Peyer's patch (tissue), 4 donors: ENCODE measurements around the gene SNCB. TPM values are rescaled to one million over a fixed set of nuclear protein-coding genes. Genes with fewer than 3 reads are reported as not detected.

Experiments used
- DNase-seq, 3 donors: peaks; one replicate each; pipeline ENCODE4 v3.0.0-alpha.2; 2017 to 2019
- H3K27ac ChIP-seq, 4 donors: fragments of 200-600 bp; sonication (generic); one replicate each; pipeline ENCODE4 v1.5.1; 2016 to 2019
- H3K27me3 ChIP-seq, 2 donors: fragments of 200-600 bp; sonication (generic); one replicate each; pipeline ENCODE4 v1.5.1; 2019
- H3K36me3 ChIP-seq, 3 donors: fragments of 200-600 bp; sonication (generic); one replicate each; pipeline ENCODE4 v1.5.1; 2016 to 2019
- H3K4me1 ChIP-seq, 4 donors: fragments of 200-600 bp; sonication (generic); one replicate each; pipeline ENCODE4 v1.5.1; 2016 to 2019
- H3K4me3 ChIP-seq, 4 donors: fragments of 200-600 bp; sonication (generic); 1 replicate in 3 of 4; 2 replicates in 1 of 4; pipeline ENCODE4 v1.5.1; 2016 to 2019; ENCODE audit warnings: mild to moderate bottlenecking in 1 of 4
- H3K9me3 ChIP-seq, 4 donors: fragments of 200-600 bp; sonication (generic); one replicate each; pipeline ENCODE4 v1.5.1; 2016 to 2019; ENCODE audit warnings: mild to moderate bottlenecking in 1 of 4
- CTCF ChIP-seq, 6 experiments: fragments of 450-650 bp in 4 of 6; fragments of 200-600 bp in 2 of 6; sonication (generic) in 1 of 6; IDR thresholded peaks; one replicate each; pipeline ENCODE4 v1.5.1; 2017 to 2019; ENCODE audit warnings: antibody characterized with exemption in 6 of 6, mild to moderate bottlenecking in 3 of 6, moderate library complexity in 1 of 6
- POLR2A ChIP-seq, 2 donors: fragments of 450-650 bp; IDR thresholded peaks; one replicate each; pipeline ENCODE4 v1.5.1; 2017; ENCODE audit warnings: antibody characterized with exemption in 2 of 2, mild to moderate bottlenecking in 2 of 2, moderate library complexity in 2 of 2
- total RNA-seq, 4 donors: library from RNA; depleted of rRNA; stranded (reverse); fragments of >200 nt; gene quantifications; one replicate each; pipeline ENCODE4 v1.1.0, GENCODE V29; 2016

Gene SNCB
- total RNA-seq, 4 donors from 2014 or later, result not detected

GRCh38 chr5:176647843-176648473 lies 17.6 kb upstream of the SNCB start:
- Histone ChIP-seq H3K36me3 (peaks cover 0 to 6% (median 0%) of the 10 kb centered on the region in 3 donors), H3K4me3 (peak overlapping the region; percentile 63 to 76 (median 66)), H3K9me3 (no peaks in the 10 kb centered on the region), H3K27me3 (no peaks in the 10 kb centered on the region), H3K27ac (peak overlapping the region; percentile 48 to 80 (median 63)), H3K4me1 (peaks cover 0 to 19% (median 11%) of the 10 kb centered on the region in 4 donors)
- DNase-seq, result peak; percentile 31 to 72 (median 67)
- TF ChIP-seq CTCF (IDR thresholded peaks at IDR 0.05) (no peak), POLR2A (IDR thresholded peaks at IDR 0.05) (no peak)

GRCh38 chr5:176647030-176647842 lies 16.9 kb upstream of the SNCB start, which contains the start of gene TSPAN17:
TSS of gene TSPAN17 (plus strand) at chr5:176647484. CDS start at chr5:176647616, 132 bp downstream.
- Histone ChIP-seq H3K27ac (peak within 1 kb of the TSS; percentile 61 to 80 (median 66)), H3K27me3 (no peaks in the 10 kb centered on the region), H3K36me3 (no peaks in the 10 kb centered on the region), H3K9me3 (no peaks in the 10 kb centered on the region), H3K4me1 (peaks cover 0 to 19% (median 11%) of the 10 kb centered on the region in 4 donors), H3K4me3 (peak within 1 kb of the TSS; percentile 63 to 76 (median 66))
- peak; percentile 100 for DNase-seq
- TF ChIP-seq CTCF (IDR thresholded peaks at IDR 0.05) (peak in 1 of 6 experiments; percentile 21), POLR2A (IDR thresholded peaks at IDR 0.05) (peak; percentile 42 to 66)

- no peaks in the 10 kb centered on the region for H3K36me3 ChIP-seq
- H3K4me3 ChIP-seq, result peak overlapping the region; percentile 63 to 76 (median 66)
- no peak for TF ChIP-seq POLR2A (IDR thresholded peaks at IDR 0.05)
- no peak for TF ChIP-seq CTCF (IDR thresholded peaks at IDR 0.05)
- H3K4me1 ChIP-seq, result peaks cover 0 to 19% (median 11%) of the 10 kb centered on the region in 4 donors
- no peaks in the 10 kb centered on the region for H3K9me3 ChIP-seq
- H3K27me3 ChIP-seq, result no peaks in the 10 kb centered on the region
- H3K27ac ChIP-seq, result peak overlapping the region; percentile 50 to 80 (median 60)
- DNase-seq, result no peak
These were observed 16.3 kb upstream of the SNCB start for GRCh38 chr5:176646707-176647029.

- Histone ChIP-seq H3K9me3 (no peaks in the 10 kb centered on the region), H3K27ac (peak overlapping the region in 3 of 4 donors; percentile 50 to 80 (median 51)), H3K27me3 (no peaks in the 10 kb centered on the region), H3K4me3 (peak overlapping the region in 2 of 4 donors; percentile 63 to 68), H3K36me3 (no peaks in the 10 kb centered on the region), H3K4me1 (peaks cover 0 to 19% (median 11%) of the 10 kb centered on the region in 4 donors)
- DNase-seq, result no peak
- TF ChIP-seq POLR2A (IDR thresholded peaks at IDR 0.05) (no peak), CTCF (IDR thresholded peaks at IDR 0.05) (no peak)
These were observed 15.8 kb upstream of the SNCB start for GRCh38 chr5:176646049-176646706.

- Histone ChIP-seq H3K36me3 (no peaks in the 10 kb centered on the region), H3K27me3 (no peaks in the 10 kb centered on the region), H3K27ac (no peak overlapping the region), H3K9me3 (no peaks in the 10 kb centered on the region), H3K4me3 (no peak overlapping the region), H3K4me1 (peaks cover 0 to 19% (median 11%) of the 10 kb centered on the region in 4 donors)
- DNase-seq, result no peak
- TF ChIP-seq CTCF (IDR thresholded peaks at IDR 0.05) (no peak), POLR2A (IDR thresholded peaks at IDR 0.05) (no peak)
These were observed 14.7 kb upstream of the SNCB start for GRCh38 chr5:176644878-176645670.
